PC-9 (cell line): ENCODE results near the gene URGCP. TPM values are rescaled to one million over a fixed set of nuclear protein-coding genes. Genes with fewer than 3 reads are reported as not detected.

Source experiments
- BruUV-seq: library from RNA; stranded (reverse); fragments of 400-500 nt; replicated peaks from 2 replicates; lab custom pipeline; 2021; lab: Mats Ljungman, UMichigan
- CTCF ChIA-PET: fragments of 300-600 bp; sonication (Branson Sonifier 250); formaldehyde crosslinking; loops from one replicate; lab custom pipeline; 2022; ENCODE audit warnings: antibody characterized with exemption; lab: Charles Lee
- POLR2A ChIA-PET: fragments of 300-600 bp; sonication (Branson Sonifier 250); formaldehyde crosslinking; loops from one replicate; lab custom pipeline; 2022; ENCODE audit warnings: antibody characterized with exemption; ENCODE audit not compliant: unreplicated experiment; lab: Charles Lee
- DNase-seq, 2 experiments: peaks; one replicate each; pipeline versions ENCODE4 v3.0.0 to v3.0.0-alpha.2; 2015 to 2022; ENCODE audit warnings: mixed read lengths in 1 of 2
- H2AFZ ChIP-seq: fragments of 200-600 bp; sonication (generic); 2 replicates; pipeline ENCODE4 v1.8.1; 2017; ENCODE audit warnings: antibody characterized with exemption
- H3F3A ChIP-seq: fragments of 200-600 bp; sonication (generic); 2 replicates; pipeline ENCODE4 v1.8.1; 2017; ENCODE audit warnings: antibody characterized with exemption, mild to moderate bottlenecking, low read depth; ENCODE audit not compliant: insufficient read depth
- H3K27ac ChIP-seq: fragments of 200-600 bp; sonication (generic); 2 replicates; pipeline ENCODE4 v1.6.1; 2016; ENCODE audit warnings: mixed run types
- H3K27me3 ChIP-seq: fragments of 200-600 bp; sonication (generic); 2 replicates; pipeline ENCODE4 v1.6.1; 2016; ENCODE audit warnings: low read depth, mixed run types; ENCODE audit not compliant: insufficient read depth
- H3K36me3 ChIP-seq: fragments of 200-600 bp; sonication (generic); 2 replicates; pipeline ENCODE4 v1.6.1; 2016; ENCODE audit warnings: low read depth, mixed run types
- H3K4me1 ChIP-seq: fragments of 200-600 bp; sonication (generic); replicated peaks from 2 replicates; pipeline ENCODE4 v1.6.1; 2016; ENCODE audit warnings: mixed run types; ENCODE audit not compliant: insufficient read depth
- H3K4me2 ChIP-seq: fragments of 200-600 bp; sonication (generic); 2 replicates; pipeline ENCODE4 v1.6.1; 2017; ENCODE audit warnings: mixed run types
- H3K4me3 ChIP-seq: fragments of 200-600 bp; sonication (generic); 2 replicates; pipeline ENCODE4 v1.6.1; 2016; ENCODE audit warnings: mixed run types
- H3K79me2 ChIP-seq: fragments of 200-600 bp; sonication (generic); 2 replicates; pipeline ENCODE4 v1.6.1; 2017; ENCODE audit warnings: low read depth, mixed run types
- H3K9me2 ChIP-seq: fragments of 200-600 bp; sonication (generic); 2 replicates; pipeline ENCODE4 v1.8.1; 2017; ENCODE audit warnings: mild to moderate bottlenecking; ENCODE audit not compliant: insufficient read depth
- H3K9me3 ChIP-seq: fragments of 200-600 bp; sonication (generic); 2 replicates; pipeline ENCODE4 v1.8.1; 2016; ENCODE audit warnings: low read depth; ENCODE audit not compliant: insufficient read depth
- H4K20me1 ChIP-seq: fragments of 200-600 bp; sonication (generic); 2 replicates; pipeline ENCODE4 v1.8.1; 2017; ENCODE audit not compliant: insufficient read depth
- CTCF ChIP-seq: fragments of 200-600 bp; sonication (generic); conservative IDR thresholded peaks from 2 replicates; pipeline ENCODE4 v1.6.1; 2017; ENCODE audit warnings: mixed run types, antibody characterized with exemption, mild to moderate bottlenecking, moderate library complexity
- EZH2 ChIP-seq: fragments of 200-600 bp; sonication (generic); IDR thresholded peaks from 2 replicates; pipeline ENCODE4 v1.8.0; 2017; ENCODE audit warnings: antibody characterized with exemption, low read depth
- intact Hi-C: fragments of 100-400 bp; cut with micrococcal nuclease; formaldehyde crosslinking; loops from one replicate; pipeline ENCODE4 v1.10.0; 2022; ENCODE audit not compliant: unreplicated experiment
- total RNA-seq: library from RNA; stranded (reverse); gene quantifications from 2 replicates; pipeline ENCODE4 v1.2.3, GENCODE V29; 2021

Gene URGCP
- total RNA-seq, 1 experiment from 2014 or later, result 49.5 TPM

- Histone ChIP-seq H3K79me2 (no peaks in the 10 kb centered on the region), H3K27ac (no peak overlapping the region), H3K4me2 (peak overlapping the region; percentile 28), H3F3A (peaks cover 24% of the 10 kb centered on the region; the same call in 1 of the 2 replicates), H4K20me1 (no peaks in the 10 kb centered on the region), H3K27me3 (no peaks in the 10 kb centered on the region), H3K9me2 (no peaks in the 10 kb centered on the region), H3K9me3 (no peaks in the 10 kb centered on the region), H3K4me3 (no peak overlapping the region), H3K4me1 (peaks cover 23% of the 10 kb centered on the region), H3K36me3 (no peaks in the 10 kb centered on the region; the same call in 1 of the 2 replicates), H2AFZ (no peak overlapping the region)
- peak; percentile 55 to 86 for DNase-seq
- no TSS peak for BruUV-seq
- intact Hi-C loops, result loop anchor here (5.0 kb wide), 3 partner anchors 51 to 361 kb away; partner anchors contain the start of gene STK17A
- TF ChIP-seq EZH2, result no peak
- no peak for TF ChIP-seq CTCF
- ChIA-PET CTCF (interaction anchor here (0.5 to 0.7 kb wide), 2 partner anchors 38 to 222 kb away, joined by 3 to 11 read pairs; no protein-coding TSS in a partner anchor), POLR2A (interaction anchor here (0.7 to 0.8 kb wide), 2 partner anchors 296 to 360 kb away, joined by 4 read pairs; no protein-coding TSS in a partner anchor)
Observed at GRCh38 chr7:43943417-43944187, 37.2 kb upstream of the URGCP start.

- DNase-seq, result peak in 1 of 2 experiments; percentile 50
- Histone ChIP-seq H3K9me3 (no peaks in the 10 kb centered on the region), H4K20me1 (no peaks in the 10 kb centered on the region), H3K9me2 (no peaks in the 10 kb centered on the region), H3K36me3 (no peaks in the 10 kb centered on the region; the same call in 1 of the 2 replicates), H3F3A (peaks cover 23% of the 10 kb centered on the region; the same call in 1 of the 2 replicates), H2AFZ (no peak overlapping the region), H3K4me3 (no peak overlapping the region), H3K27me3 (no peaks in the 10 kb centered on the region), H3K27ac (no peak overlapping the region), H3K4me1 (peaks cover 23% of the 10 kb centered on the region), H3K79me2 (no peaks in the 10 kb centered on the region), H3K4me2 (peak overlapping the region; percentile 28)
- intact Hi-C loops, result loop anchor here (5.0 kb wide), 3 partner anchors 51 to 361 kb away; partner anchors contain the start of gene STK17A
- CTCF ChIA-PET, result interaction anchor here (0.7 kb wide), 1 partner anchor 38 kb away, joined by 3 read pairs; no protein-coding TSS in a partner anchor
- no TSS peak for BruUV-seq
- POLR2A ChIA-PET, result interaction anchor here (0.7 kb wide), 1 partner anchor 360 kb away, joined by 4 read pairs; no protein-coding TSS in a partner anchor
- TF ChIP-seq CTCF (peak; percentile 68), EZH2 (no peak)
Observed at GRCh38 chr7:43942997-43943396, 36.6 kb upstream of the URGCP start.

GRCh38 chr7:43942250-43942649 is 35.9 kb upstream of the URGCP start:
- no peak overlapping the region for H2AFZ ChIP-seq
- no peak overlapping the region for H3K4me2 ChIP-seq
- peaks cover 23% of the 10 kb centered on the region for H3K4me1 ChIP-seq
- CTCF ChIA-PET, result interaction anchor here (0.6 kb wide), 1 partner anchor 979 kb away, joined by 9 read pairs; no protein-coding TSS in a partner anchor
- H3K79me2 ChIP-seq, result no peaks in the 10 kb centered on the region
- no peak for DNase-seq
- H4K20me1 ChIP-seq, result no peaks in the 10 kb centered on the region
- H3K9me3 ChIP-seq, result no peaks in the 10 kb centered on the region
- peaks cover 20% of the 10 kb centered on the region; the same call in 1 of the 2 replicates for H3F3A ChIP-seq
- TF ChIP-seq CTCF, result no peak
- TF ChIP-seq EZH2, result no peak
- intact Hi-C loops, result loop anchor here (5.0 kb wide), 3 partner anchors 50 to 360 kb away; partner anchors contain the start of gene STK17A
- no peaks in the 10 kb centered on the region for H3K36me3 ChIP-seq
- H3K27ac ChIP-seq, result no peak overlapping the region
- H3K4me3 ChIP-seq, result no peak overlapping the region
- no TSS peak for BruUV-seq
- POLR2A ChIA-PET, result interaction anchor here (0.7 kb wide), 1 partner anchor 15 kb away, joined by 5 read pairs; no protein-coding TSS in a partner anchor
- H3K9me2 ChIP-seq, result no peaks in the 10 kb centered on the region
- no peaks in the 10 kb centered on the region for H3K27me3 ChIP-seq
